Muscle of back (tissue), 13 donors: Measurements from ENCODE around the gene SP100. TPM values are rescaled to one million over a fixed set of nuclear protein-coding genes. Genes with fewer than 3 reads are reported as not detected.
"Not testable (repeated sequence)": the region's sequence is repeated elsewhere in the genome, so short reads cannot be mapped to it uniquely, and the experiment has no call there.

Source experiments
- DNase-seq, 3 donors: peaks; one replicate each; pipeline versions ENCODE4 v3.0.0 to v3.0.0-alpha.2; 2013
- long read RNA-seq, 9 donors: transcript quantifications; one replicate each; lab custom pipeline, GENCODE V29; 2026
- polyA plus RNA-seq, 10 donors: library from polyadenylated mRNA; unstranded; fragments of 120-200 nt; gene quantifications; one replicate each; pipeline ENCODE4 v1.2.1, GENCODE V29; 2013; ENCODE audit not compliant: insufficient read length in 10 of 10

Gene SP100
- 10 to 100 TPM; 15.3 to 32.2 (median 21.3) TPM for polyA plus RNA-seq
- long read RNA-seq, donor 1, partial matches to known transcripts = 0 of 6 reads
- long read RNA-seq, donor 1, other reads (novel, unspliced or antisense) = 0 of 6 reads
- long read RNA-seq, donor 2, partial matches to known transcripts = 0 of 1 reads
- long read RNA-seq, donor 2, other reads (novel, unspliced or antisense) = 0 of 1 reads
- long read RNA-seq, donor 3 = 0 reads
- long read RNA-seq, donor 4, partial matches to known transcripts = 0 of 3 reads
- long read RNA-seq, donor 4, other reads (novel, unspliced or antisense) = 0 of 3 reads
- long read RNA-seq, donor 5, partial matches to known transcripts = 0 of 4 reads
- long read RNA-seq, donor 5, other reads (novel, unspliced or antisense) = 0 of 4 reads
- long read RNA-seq, donor 6, partial matches to known transcripts = 0 of 1 reads
- long read RNA-seq, donor 6, other reads (novel, unspliced or antisense) = 0 of 1 reads
- long read RNA-seq, donor 7, partial matches to known transcripts = 0 of 4 reads
- long read RNA-seq, donor 7, other reads (novel, unspliced or antisense) = 0 of 4 reads
- long read RNA-seq, donor 8, partial matches to known transcripts = 0 of 1 reads
- long read RNA-seq, donor 8, other reads (novel, unspliced or antisense) = 0 of 1 reads
- long read RNA-seq, donor 9 = 0 reads

DNA sequence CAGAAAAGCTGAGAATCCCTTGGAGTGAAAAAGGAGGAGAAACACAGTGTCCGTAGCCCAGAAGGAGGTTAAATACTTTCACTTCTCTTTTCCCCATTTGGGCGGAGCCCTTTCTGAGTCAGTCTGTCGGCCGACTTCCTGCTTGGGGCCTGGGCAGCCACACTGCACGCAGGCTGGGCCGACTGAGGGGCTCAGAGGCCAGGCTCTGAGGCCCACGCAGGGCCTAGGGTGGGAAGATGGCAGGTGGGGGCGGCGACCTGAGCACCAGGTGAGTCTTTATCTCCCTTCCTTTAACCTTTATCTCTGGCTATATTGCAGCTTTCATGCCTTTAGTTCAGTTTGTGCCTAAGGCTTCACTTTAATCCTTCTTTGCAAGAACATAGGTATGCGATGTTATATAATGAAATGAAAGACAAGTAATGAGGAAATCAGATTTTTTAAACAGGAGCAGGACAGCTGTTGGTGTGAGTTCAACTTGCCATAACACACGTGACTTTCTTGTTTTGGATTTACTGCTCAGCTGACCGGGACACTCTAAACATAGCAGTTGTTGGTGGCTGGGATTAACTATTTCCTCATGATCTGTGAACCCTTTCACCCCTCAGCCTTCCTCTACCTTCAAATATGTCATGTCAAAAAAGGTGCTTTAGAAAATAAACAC is at the start of gene SP100:
Gene SP100, plus strand, starts transcription at position 141 of the 661 bp plus-strand sequence. Its CDS starts 96 bp downstream, at position 237.
- peak; percentile 77 to 91 (median 78) for DNase-seq

DNA sequence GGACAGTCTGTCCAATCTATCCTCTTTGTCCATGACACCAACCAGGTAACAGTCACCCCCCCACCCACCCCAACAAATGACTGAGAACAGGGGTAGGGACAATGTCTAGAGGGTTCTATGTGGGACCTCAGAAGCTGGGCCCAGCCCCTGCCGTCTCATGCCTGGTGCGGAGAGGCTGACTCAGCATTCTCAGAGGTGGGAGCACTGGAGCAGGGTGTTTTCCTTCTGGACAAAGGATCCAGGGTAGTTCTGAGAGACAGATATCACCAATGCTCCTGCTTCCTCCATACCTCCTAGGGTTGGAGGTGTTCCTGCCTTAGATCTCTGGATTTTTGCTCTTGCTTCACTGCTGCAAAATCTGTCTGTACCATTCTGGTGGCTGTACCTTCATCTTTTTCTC is 33.9 kb upstream of the SP100 start:
- DNase-seq = no peak

GRCh38 chr2:230383453-230383852 is 32.5 kb upstream of the SP100 start:
- no peak for DNase-seq

GRCh38 chr2:230384986-230385385 is 31.0 kb upstream of the SP100 start:
- no peak for DNase-seq

GRCh38 chr2:230394301-230394700 is 21.7 kb upstream of the SP100 start:
- no peak for DNase-seq

- DNase-seq = not testable (repeated sequence)
These were observed 17.3 kb upstream of the SP100 start for GRCh38 chr2:230398698-230399097.

DNA sequence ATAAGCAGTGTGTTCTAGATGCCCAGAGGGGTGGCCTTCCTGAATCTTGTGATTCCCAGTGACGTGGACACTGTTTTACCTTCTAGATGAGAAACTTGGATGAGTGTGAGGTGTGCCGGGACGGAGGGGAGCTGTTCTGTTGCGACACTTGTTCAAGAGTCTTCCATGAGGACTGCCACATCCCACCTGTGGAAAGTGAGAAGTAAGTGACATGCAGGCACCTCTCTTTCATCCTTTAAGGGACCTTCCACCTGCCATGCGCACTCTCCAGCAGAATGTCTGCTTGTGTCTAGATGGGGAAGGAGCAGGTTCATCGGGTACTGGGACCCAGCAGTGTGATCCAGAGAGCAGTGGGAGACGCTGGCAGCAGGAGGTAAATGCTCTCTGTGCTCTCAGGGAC is 16.0 kb upstream of the SP100 start:
- DNase-seq = no peak

DNA sequence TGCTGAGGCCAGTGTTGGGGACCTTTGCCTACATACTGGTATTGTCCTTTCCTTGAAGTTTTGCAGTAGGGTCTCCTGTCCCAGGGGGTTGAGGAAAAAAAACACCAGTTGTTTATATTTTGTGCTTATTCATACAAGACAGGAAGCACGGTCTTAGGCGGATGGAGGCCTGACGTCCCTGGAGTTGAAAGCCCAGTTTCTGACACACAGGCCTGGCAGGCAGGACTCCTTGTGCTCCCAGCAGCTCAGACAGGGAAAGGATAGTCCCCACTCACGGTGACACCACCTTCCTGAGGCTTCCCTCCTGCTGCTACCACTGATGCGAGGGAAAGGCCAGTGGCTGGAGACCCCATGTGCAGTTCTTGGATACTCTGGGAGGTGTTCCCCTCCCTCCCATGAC is 15.5 kb upstream of the SP100 start:
- DNase-seq = no peak

DNA sequence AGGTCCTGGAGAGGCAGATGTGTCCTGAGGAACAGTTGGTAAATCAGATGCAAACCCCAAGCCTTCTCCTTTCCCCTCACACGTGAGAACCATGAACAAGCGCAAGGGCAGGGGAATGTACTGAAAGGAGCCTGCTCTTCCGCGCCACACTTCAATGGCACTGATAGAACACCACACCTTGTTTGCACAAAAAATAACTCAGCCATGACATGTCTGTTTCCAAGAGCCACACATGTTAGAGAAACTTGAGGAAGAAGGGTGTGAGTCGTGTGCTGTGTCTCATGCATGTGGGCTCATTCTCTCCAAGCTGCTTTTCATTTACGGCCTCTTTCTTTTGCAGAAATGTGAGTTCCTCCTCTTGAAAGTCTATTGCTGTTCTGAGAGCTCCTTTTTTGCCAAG is 15.0 kb upstream of the SP100 start:
- DNase-seq = not testable (repeated sequence)

- no peak for DNase-seq
These were observed 12.3 kb upstream of the SP100 start for GRCh38 chr2:230403746-230404145.

GRCh38 chr2:230405824-230406223 is 10.2 kb upstream of the SP100 start:
- DNase-seq = no peak

GRCh38 chr2:230408244-230408842 is 7.7 kb upstream of the SP100 start:
- DNase-seq = peak in 2 of 3 donors; percentile 13 to 56

GRCh38 chr2:230409316-230409715 is 6.7 kb upstream of the SP100 start:
- not testable (repeated sequence) for DNase-seq

DNA sequence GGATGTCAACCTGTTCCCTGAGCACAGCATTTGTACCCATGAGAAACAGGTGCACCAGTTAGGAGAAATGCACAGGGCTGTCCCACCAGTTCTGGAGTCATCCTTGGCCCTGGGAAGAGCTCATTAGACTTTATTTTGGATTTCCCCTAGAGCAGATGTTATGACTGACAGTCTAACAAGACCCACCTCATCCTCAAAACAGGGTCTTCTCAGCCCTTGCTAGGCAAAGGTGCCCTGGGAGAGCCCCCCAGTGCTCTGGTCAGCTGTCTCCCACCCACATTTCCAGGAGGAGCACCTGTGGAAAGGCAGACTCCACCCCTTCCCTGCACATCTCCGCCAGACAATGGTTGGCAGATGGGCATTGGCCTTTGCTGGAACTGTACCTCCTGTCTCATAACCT is 5.7 kb upstream of the SP100 start:
- no peak for DNase-seq

DNA sequence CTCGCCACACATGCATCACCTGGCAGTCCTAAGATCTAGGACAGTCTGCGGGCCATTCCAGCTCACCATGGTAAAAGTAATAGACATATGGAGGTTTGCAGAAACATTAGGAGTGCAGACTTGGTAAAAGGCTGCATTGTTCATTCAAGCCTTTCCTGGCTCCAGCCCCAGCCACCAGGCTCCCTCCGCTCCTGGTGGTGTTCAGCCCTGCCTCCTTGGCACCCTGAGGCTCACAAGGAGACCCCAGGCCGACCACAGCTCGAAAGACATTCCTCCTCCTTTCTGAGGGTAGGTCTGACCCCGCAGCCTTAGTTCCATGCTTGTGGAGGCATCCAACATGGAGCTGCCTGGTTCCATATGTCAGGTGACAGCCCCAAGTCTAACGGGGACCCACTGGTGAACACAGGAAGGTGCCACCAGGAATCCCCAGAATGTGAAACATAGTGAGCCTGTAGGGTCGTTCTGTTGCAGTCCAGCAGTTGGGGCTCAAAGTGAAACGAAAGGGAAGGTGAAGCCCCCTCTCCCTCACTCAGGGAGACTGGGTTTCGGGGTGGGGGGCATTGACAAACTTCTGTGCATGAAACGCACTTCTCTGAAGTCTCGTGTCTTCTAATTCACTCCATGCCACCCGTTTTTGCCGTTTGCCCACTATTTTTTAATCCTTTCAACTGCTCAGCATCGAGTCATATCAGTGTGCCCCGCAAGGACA is 5.0 kb upstream of the SP100 start:
- peak in 2 of 3 donors; percentile 8 to 21 for DNase-seq

DNA sequence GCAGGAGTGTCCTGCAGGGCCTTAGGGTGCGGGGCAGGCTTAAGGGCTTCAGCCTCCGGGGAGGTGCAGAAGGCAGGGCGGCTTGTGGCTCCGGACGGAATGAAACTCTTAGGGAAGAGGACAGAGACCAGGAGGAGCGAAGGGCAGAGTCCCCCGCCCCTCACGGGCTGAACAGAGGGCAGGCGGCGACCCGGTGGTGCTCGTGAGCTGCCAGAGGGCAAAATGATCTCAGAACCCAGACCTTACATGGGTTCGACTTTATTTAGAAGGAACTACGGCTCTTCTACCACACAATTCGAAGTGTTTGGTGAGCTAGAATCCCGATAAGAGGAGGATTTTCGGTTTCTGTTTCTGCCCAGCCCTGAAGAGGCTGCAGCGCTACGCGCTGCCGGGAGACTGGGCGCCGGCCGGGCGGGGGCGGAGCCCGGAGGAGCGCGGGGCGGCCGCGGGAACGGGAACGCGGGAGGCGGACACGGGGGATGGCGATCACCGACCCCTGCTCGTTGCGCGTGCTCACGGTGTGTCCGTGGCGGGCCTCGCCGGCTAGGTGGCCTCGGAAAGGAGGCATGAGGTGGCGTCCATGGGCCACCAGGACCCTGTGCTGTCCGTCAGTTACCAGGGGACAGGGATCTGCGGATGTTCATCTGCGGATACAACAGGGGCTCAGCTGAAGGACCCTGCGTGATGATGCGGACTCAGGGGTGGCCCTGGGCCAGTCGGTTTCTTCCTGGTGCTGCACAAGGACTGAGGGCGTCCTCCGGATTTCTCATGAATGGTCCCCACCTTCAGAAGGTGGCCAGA is 4.2 kb upstream of the SP100 start:
- peak; percentile 49 to 90 (median 79) for DNase-seq

- no peak for DNase-seq
These were observed 3.7 kb upstream of the SP100 start for GRCh38 chr2:230412371-230412711.

DNA sequence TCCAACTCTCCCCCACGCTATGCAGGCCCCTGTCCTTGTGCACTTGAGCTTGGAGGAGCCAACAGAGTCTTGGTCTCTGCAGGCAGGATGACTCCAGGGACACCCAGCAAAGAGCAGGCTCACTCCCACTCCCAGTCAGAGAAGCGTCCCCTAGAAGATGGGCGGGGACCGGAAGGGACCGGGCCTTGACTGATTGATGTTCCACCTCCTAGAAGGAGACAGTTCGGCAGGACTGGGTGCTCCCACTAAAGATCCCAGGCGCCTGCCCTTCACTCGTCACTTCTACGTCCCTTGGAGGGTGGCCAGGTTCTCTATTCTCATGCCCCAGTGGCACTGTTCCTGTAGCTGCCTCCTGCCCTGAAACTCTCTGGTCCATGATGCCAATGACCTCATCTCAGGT is 3.2 kb upstream of the SP100 start:
- DNase-seq = no peak

DNA sequence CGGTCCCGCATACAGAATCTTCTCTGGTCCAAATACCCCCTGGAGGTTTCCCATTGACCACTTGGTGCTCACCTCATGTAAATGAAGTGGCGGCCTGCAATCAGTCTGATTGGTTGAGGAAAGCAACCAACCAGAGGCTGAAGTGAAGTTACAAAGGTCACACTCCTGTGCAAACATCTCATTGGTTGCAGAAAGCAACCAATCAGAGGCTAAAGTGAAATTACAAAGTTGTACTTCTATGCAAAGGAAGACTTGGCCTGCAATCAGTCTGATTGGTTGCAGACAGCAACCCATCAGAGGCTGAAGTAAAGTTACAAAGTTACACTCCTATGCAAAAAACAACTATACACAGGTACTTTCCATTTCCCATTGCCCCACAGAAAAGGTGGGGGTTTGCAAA is 2.5 kb upstream of the SP100 start:
- no peak for DNase-seq

DNA sequence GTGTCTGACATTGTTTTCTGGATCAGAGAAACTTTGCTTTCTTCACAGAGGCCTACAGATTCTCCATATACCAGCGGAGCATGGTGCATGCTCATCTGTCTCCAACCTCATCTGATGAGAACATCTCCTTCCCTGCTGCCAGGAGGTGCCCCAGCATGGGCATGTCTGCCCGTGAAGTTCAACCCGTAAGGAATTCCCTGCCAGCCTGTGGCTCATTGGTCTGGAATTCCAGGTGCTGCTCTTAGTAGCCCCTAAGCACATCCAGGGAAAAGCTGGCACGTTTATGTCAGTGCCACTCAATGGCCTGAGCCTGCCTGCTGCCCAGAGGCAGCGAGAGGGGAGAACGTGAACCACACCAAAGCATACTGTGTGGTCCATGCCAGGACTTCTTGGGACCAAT is 1.7 kb upstream of the SP100 start:
- DNase-seq = no peak

- no peak for DNase-seq
These were observed 1.4 kb downstream of the SP100 start for GRCh38 chr2:230417436-230417835.
